Stimulated activated CD4-positive, alpha-beta T cell treated with anti-CD3 and anti-CD28 coated beads, Interleukin-1b, Interleukin-23, amount 100 ng/mL, for 1 hour (primary cell): Measurements from ENCODE around the gene H3-3A.

ENCODE experiments used
- DNase-seq, 2 donors: peaks; one replicate each; pipeline ENCODE4 v3.0.0-alpha.2; 2020; ENCODE audit warnings: low read depth in 2 of 2

Gene H3-3A

DNA sequence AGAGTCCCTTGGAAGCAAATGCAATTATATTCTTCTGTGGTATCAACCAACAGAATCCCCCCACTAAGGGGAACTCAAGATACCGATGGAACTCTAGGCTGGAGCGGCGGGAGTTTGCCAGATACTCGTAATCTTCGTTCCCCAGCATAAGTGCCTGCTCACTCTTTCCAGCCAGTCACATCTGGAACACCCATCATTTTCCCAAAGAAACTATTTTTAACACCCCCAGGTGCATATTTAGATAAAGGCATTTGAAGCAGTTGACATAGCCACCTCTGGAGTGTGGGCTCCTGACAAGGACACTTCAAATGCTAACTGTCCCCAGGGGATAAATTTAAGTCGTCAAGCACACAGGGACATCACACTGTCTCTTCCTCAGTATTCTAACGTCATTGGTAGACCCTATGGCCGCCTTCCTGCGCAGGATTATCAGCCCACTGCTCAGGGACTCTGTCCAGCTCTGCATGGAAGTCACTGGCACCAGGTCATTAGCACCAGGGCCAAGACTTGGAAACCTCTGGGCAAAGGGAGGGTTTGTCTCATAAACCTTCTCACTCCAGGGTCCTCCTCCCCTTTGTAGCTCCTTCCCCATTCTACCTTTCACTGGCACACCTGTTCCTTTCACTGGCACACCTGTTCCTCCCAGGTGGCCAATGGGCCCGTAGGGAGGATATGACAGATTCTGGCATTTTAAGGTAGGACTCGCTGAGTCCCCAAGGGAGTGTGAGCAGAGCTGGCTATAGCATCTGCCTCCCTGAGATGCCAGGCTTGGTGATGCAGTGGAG lies 48.8 kb downstream of the H3-3A start:
- no peak for DNase-seq

DNA sequence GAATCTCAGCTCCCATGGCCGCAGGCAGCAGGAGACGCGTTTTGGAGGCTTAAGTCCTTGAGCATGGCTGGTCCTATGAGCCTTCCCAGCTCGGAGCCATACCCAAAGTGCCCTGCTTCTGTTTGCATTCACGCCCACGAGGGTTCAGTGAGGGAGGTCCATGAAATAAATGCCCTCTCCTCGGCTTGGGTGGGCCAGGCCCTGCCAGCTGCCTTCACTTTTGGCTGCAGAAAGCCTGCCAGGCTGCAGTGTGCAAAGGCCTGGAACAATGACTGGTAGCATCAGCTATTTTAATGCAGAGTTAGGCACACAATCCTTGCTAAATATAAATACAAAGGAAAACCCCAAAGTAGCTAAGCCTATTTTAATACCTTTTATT lies 49.4 kb downstream of the H3-3A start:
- no peak for DNase-seq

DNA sequence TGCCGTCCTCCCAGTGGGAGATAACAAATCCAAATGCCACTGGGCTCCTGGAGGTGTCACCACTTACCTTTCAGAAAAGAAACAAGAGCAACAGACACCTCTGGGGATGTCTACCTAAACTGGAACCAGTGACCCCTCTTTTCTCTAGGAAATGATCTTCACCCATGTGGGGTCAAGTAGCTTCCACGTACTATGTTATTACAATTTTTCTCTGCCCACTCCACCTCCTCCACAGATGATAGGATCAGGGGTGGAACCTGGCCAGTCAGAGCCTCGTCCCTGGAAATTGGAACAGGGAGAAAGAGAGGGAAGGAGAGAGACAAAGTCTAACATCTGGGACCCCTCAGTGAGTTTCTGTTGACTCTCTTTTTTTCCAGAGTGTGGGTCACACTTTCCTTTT lies 50.1 kb downstream of the H3-3A start:
- DNase-seq = no peak

DNA sequence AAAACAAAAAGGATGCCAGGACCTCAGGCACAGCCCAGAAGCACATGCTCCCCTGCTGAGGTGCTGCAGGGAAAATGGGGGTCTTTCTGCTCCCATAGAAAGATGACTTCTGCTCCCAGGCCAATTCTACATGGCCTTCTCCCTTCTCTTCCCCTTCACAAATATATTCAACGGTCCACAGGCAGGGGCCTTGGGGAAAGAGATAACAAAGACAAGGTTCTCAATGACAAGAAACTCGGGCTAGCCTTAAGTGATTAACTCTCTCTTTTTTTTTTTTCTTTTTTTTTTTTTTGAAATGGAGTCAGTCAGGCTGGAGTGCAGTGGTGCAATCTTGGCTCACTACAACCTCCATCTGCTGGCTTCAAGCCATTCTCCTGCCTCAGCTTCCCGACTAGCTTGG lies 54.2 kb downstream of the H3-3A start:
- no peak for DNase-seq

DNA sequence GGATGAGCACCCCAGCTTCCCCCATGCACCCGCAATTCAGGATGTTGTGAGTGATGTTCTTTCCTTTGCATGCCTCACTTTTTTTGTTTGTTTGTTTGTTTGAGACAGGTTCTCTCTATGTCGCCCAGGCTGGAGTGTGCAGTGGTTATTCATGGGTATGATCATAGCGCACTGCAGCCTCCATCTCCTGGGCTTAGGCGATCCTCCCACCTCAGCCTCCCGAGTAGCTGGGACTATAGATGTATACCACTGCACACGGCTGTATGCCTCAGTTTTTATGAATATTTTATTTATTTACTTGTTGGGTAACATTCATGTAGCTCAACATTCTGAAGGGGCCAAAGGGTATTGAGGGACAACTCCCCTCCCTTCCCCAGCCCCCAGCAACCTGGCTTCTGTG lies 54.8 kb downstream of the H3-3A start:
- no peak for DNase-seq

DNA sequence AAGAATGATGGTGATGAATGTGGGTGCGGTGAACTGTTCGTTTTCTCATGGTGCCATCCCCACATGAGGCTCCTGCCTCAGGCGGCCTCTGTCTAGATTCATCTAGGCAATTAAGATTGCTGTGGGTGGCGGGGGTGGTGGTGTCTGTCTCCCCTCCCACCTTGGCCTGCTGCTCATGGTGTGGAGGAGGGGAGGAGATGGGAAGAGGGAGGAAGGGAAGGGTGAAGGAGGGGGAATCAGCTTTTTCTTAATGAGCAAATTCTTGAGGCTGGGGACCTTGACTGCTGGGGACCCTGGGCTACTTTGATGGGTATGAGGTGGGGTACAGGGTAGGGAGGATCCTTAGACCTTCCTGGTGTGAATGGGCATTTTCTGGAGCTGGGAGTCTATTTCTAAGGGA lies 55.8 kb downstream of the H3-3A start:
- DNase-seq = no peak

DNA sequence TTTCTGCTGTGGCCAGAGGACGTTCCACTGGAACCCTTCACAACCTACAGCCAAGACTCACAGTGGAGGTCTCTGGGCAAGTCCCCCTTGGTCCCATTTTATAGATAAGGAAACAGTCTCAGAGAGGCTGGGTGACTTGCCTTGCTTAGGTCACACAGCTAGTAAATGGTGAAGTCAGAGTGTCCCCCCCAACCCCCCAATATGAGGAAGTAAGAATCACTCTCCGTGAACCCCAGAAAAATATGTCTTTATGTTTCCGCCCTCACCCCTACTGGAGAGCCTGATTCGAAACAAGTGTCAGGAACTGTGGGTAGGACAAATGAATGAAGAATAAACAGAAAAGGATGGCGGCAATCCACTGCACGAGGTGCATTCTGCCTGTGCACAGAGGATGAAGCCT lies 56.7 kb downstream of the H3-3A start:
- no peak for DNase-seq

DNA sequence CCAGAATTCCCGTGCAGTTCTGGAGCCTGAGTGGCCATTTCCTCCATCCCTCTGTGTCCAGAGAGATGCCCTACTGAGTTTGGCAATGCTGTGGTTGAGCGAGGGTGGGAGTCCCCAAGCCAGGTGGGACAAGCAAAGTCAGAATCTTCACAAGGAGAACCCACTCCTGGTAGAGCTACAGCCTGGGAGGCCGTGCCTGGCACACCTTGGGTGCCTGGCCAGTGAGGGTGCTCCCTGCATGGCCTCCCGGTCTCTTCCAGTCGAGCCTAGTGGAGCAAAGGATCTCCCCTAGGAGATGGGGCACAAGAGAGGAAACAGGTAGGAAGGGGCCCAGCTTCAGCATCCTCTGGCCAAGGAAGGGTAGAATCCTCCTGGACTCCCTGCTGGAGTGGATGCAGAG lies 57.9 kb downstream of the H3-3A start:
- no peak for DNase-seq

DNA sequence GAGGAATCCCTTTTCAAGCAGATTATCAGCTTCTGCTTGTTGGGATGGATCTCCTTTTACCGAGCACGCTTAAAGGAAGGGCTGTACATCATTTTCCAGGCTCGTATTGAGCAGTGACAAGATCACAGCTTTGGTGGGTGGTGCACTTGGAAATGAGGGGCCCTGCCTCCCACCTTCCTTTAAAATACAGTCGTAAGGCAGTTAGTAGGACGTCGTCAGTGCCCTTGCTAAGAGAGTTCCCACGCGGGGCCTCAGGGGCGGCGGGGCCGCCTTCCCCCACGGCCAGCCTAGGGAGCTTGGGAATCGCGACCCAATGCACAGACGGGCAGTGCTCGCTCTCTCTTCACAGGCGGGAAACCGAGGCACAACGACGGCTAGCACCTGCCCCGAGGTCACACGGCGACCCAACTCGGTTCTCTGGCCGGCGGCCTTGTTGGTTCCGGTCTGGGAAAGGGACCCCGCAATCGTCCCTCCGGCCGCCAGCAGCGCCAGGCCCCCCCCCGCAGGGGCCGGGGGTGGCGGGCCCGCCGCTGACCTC lies 58.6 kb downstream of the H3-3A start:
- DNase-seq = no peak
